Measurements from ENCODE around the gene LBR. TPM values are rescaled to one million over a fixed set of nuclear protein-coding genes. Genes with fewer than 3 reads are reported as not detected.

Gene LBR
- total RNA-seq, 2 donors from 2014 or later = 10.5 to 15.3 TPM

- no peak for TF ChIP-seq CTCF (IDR thresholded peaks at IDR 0.05)
- Histone ChIP-seq H3K36me3 (no peaks in the 10 kb centered on the region), H3K27ac (no peak overlapping the region), H3K9me3 (no peaks in the 10 kb centered on the region), H3K4me3 (no peak overlapping the region), H3K4me1 (no peaks in the 10 kb centered on the region), H3K27me3 (no peaks in the 10 kb centered on the region)
- no peak for DNase-seq (ENCODE audit: low spot score)
Measured at GRCh38 chr1:225435076-225435475, 7.2 kb upstream of the LBR start.

- H3K4me3 ChIP-seq = no peak overlapping the region
- DNase-seq (ENCODE audit: low spot score) = no peak
- H3K36me3 ChIP-seq = no peaks in the 10 kb centered on the region
- no peak overlapping the region for H3K27ac ChIP-seq
- H3K27me3 ChIP-seq = no peaks in the 10 kb centered on the region
- H3K9me3 ChIP-seq = no peaks in the 10 kb centered on the region
- H3K4me1 ChIP-seq = peaks cover 0 to 3% of the 10 kb centered on the region in 2 donors
- no peak for TF ChIP-seq CTCF (IDR thresholded peaks at IDR 0.05)
Measured at GRCh38 chr1:225434046-225434445, 6.2 kb upstream of the LBR start.

- Histone ChIP-seq H3K36me3 (no peaks in the 10 kb centered on the region), H3K27me3 (no peaks in the 10 kb centered on the region), H3K4me1 (peaks cover 0 to 17% of the 10 kb centered on the region in 2 donors), H3K27ac (no peak overlapping the region), H3K9me3 (no peaks in the 10 kb centered on the region), H3K4me3 (no peak overlapping the region)
- no peak for TF ChIP-seq CTCF (IDR thresholded peaks at IDR 0.05)
- DNase-seq (ENCODE audit: low spot score) = no peak
Measured at GRCh38 chr1:225431081-225431863, 3.4 kb upstream of the LBR start.

GRCh38 chr1:225430301-225430700 lies 2.5 kb upstream of the LBR start:
- H3K36me3 ChIP-seq = no peaks in the 10 kb centered on the region

GRCh38 chr1:225428881-225429455 lies 1.1 kb upstream of the LBR start:
- Histone ChIP-seq H3K4me3 (peak overlapping the region; percentile 86 to 98), H3K27ac (peak overlapping the region; percentile 90 to 93), H3K4me1 (peaks cover 0 to 40% of the 10 kb centered on the region in 2 donors), H3K9me3 (no peaks in the 10 kb centered on the region), H3K36me3 (no peaks in the 10 kb centered on the region), H3K27me3 (no peaks in the 10 kb centered on the region)
- DNase-seq (ENCODE audit: low spot score) = no peak
- no peak for TF ChIP-seq CTCF (IDR thresholded peaks at IDR 0.05)

More at GRCh38 chr1:225430301-225430700, 2.5 kb upstream of the LBR start:
- TF ChIP-seq CTCF (IDR thresholded peaks at IDR 0.05) = no peak
- Histone ChIP-seq H3K9me3 (no peaks in the 10 kb centered on the region), H3K27ac (no peak overlapping the region), H3K4me3 (no peak overlapping the region), H3K4me1 (peaks cover 0 to 27% of the 10 kb centered on the region in 2 donors), H3K27me3 (no peaks in the 10 kb centered on the region)
- no peak for DNase-seq (ENCODE audit: low spot score)

Data from right atrium auricular region (tissue), 2 donors.